ENCODE results near the gene ARAP3.

The ARAP3 gene

DNA sequence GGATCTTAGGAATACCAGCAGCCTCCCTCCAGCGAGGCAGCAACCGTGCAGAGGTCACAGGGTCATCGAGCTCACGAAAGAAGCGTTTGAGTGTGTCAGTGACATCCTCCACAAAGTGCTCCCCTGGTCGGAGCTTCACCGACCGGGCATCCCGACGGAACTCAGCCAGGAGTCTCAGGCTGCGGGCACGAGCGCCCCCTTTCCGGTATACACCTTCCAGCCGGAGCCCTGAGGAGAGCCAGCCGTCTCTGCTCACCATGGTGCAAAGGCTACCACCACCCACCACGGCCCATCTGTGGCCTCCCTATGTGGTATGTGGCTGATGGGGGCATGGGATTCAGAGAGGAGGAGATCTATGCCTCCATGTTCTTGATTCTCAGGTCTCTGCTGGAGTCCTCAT, 20.0 kb downstream of the ARAP3 start:
- no CpG with 5 or more reads among the region's 17 CpGs for WGBS (ENCODE audit: extremely low coverage, insufficient coverage, insufficient read length)
- no peak overlapping the region for H4K12ac ChIP-seq (ENCODE audit: low read depth, low read length)
- H3K4ac ChIP-seq (ENCODE audit: low read depth, low read length): no peak overlapping the region
- peaks cover 15 to 24% of the 10 kb centered on the region in 2 experiments for H3K36me3 ChIP-seq (ENCODE audit: control insufficient read depth in 1 of 2, insufficient read depth in 2 of 2, low read length in 2 of 2)
- H3K27ac ChIP-seq (ENCODE audit: low read depth, low read length): no peak overlapping the region
- no peaks in the 10 kb centered on the region for H3K79me1 ChIP-seq (ENCODE audit: low read length)
- no peak overlapping the region for H3K18ac ChIP-seq (ENCODE audit: low read length)
- no peaks in the 10 kb centered on the region for H3K79me2 ChIP-seq (ENCODE audit: control insufficient read depth, insufficient read depth, low read length, poor library complexity)
- H2BK12ac ChIP-seq (ENCODE audit: low read length): no peak overlapping the region
- H2AK5ac ChIP-seq (ENCODE audit: low read length): no peak overlapping the region
- H4K8ac ChIP-seq (ENCODE audit: low read depth, low read length): no peak overlapping the region
- DNase-seq: no peak
- H3K14ac ChIP-seq (ENCODE audit: low read length): no peak overlapping the region
- peak overlapping the region; percentile 21 for H3K9ac ChIP-seq (ENCODE audit: low read length)
- H3K23ac ChIP-seq (ENCODE audit: low read length): no peak overlapping the region
- no peak overlapping the region for H3K4me3 ChIP-seq (ENCODE audit: low read depth, low read length)
- no peaks in the 10 kb centered on the region for H3K27me3 ChIP-seq (ENCODE audit: insufficient read depth, low read length)
- no peak overlapping the region for H2BK5ac ChIP-seq (ENCODE audit: low read depth, low read length, poor library complexity)
- no peak overlapping the region for H3K4me2 ChIP-seq (ENCODE audit: low read length)
- H3K4me1 ChIP-seq (ENCODE audit: control insufficient read depth in 1 of 2, insufficient read depth in 2 of 2, low read length in 2 of 2): no peaks in the 10 kb centered on the region
- no peak overlapping the region for H4K91ac ChIP-seq (ENCODE audit: low read depth, low read length)
- H3K9me3 ChIP-seq (ENCODE audit: insufficient read depth, low read depth, low read length): peaks cover 2% of the 10 kb centered on the region
- H2BK120ac ChIP-seq (ENCODE audit: insufficient read depth, low read length, poor library complexity): no peak overlapping the region
- no peak overlapping the region for H2AFZ ChIP-seq (ENCODE audit: insufficient read depth, low read length, poor library complexity)

DNA sequence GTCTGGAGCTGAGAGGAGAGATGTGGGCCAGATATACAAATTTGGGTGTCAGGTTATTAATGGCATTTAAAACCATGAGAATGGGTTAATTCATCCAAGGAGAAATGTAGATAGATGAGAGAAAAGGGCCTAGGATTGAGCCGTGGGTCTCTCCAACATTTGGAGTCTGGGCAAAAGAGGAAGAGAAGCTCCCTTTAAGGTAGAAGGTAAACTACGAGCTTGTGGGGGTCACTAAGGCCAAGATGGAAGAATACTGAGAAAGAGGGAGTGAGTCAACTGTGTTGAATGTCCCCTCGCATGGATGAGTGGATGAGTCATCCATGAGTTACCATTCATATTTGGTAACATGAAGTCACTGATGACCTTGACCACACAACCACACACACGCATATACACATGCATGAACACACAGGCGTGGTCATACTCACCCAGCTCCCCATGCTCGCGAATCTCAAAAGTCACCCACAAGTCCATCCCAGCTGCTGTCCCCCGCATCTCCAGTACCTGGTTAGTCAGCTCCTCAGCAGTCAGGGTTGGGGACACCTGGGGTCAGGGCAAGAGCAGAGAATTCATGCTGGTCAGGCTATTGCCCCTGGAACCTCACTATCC, 24.0 kb downstream of the ARAP3 start:
- H2BK5ac ChIP-seq (ENCODE audit: low read depth, low read length, poor library complexity): no peak overlapping the region
- no peak overlapping the region for H3K18ac ChIP-seq (ENCODE audit: low read length)
- no peak overlapping the region for H2BK12ac ChIP-seq (ENCODE audit: low read length)
- no peak overlapping the region for H3K9ac ChIP-seq (ENCODE audit: low read length)
- no peak overlapping the region for H2BK120ac ChIP-seq (ENCODE audit: insufficient read depth, low read length, poor library complexity)
- H2AK5ac ChIP-seq (ENCODE audit: low read length): no peak overlapping the region
- no peaks in the 10 kb centered on the region for H3K79me1 ChIP-seq (ENCODE audit: low read length)
- H3K9me3 ChIP-seq (ENCODE audit: insufficient read depth, low read depth, low read length): peaks cover 6% of the 10 kb centered on the region
- no peak for DNase-seq
- H2AFZ ChIP-seq (ENCODE audit: insufficient read depth, low read length, poor library complexity): no peak overlapping the region
- no peak overlapping the region for H3K14ac ChIP-seq (ENCODE audit: low read length)
- H4K8ac ChIP-seq (ENCODE audit: low read depth, low read length): no peak overlapping the region
- H3K27me3 ChIP-seq (ENCODE audit: insufficient read depth, low read length): no peaks in the 10 kb centered on the region
- no peak overlapping the region for H3K4me3 ChIP-seq (ENCODE audit: low read depth, low read length)
- no peaks in the 10 kb centered on the region for H3K79me2 ChIP-seq (ENCODE audit: control insufficient read depth, insufficient read depth, low read length, poor library complexity)
- no peak overlapping the region for H3K23ac ChIP-seq (ENCODE audit: low read length)
- no peak overlapping the region for H4K12ac ChIP-seq (ENCODE audit: low read depth, low read length)
- H3K4me1 ChIP-seq (ENCODE audit: control insufficient read depth in 1 of 2, insufficient read depth in 2 of 2, low read length in 2 of 2): no peaks in the 10 kb centered on the region
- no peak overlapping the region for H3K4me2 ChIP-seq (ENCODE audit: low read length)
- H3K36me3 ChIP-seq (ENCODE audit: control insufficient read depth in 1 of 2, insufficient read depth in 2 of 2, low read length in 2 of 2): peaks cover 16 to 36% of the 10 kb centered on the region in 2 experiments
- H3K27ac ChIP-seq (ENCODE audit: low read depth, low read length): no peak overlapping the region
- no peak overlapping the region for H3K4ac ChIP-seq (ENCODE audit: low read depth, low read length)
- no peak overlapping the region for H4K91ac ChIP-seq (ENCODE audit: low read depth, low read length)
- no CpG with 5 or more reads among the region's 8 CpGs for WGBS (ENCODE audit: extremely low coverage, insufficient coverage, insufficient read length)

DNA sequence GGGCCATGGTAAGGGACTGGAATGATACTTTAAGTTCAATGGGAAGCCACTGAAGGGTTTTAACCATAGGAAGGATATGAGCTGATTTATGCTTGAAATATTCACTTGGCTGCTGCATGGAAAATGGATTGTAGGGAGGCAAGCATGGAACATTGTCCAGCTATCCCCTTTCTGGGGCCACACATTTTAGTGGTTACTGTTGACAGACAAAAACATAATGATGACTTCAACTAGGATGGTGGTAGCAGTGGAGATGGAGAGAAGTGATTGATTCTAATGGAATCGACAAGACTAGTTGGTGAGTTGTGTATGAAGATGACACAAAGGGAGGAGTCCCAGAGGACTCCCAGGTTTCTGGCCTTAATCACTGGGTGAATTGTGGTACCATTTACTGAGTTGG, 24.6 kb downstream of the ARAP3 start:
- H3K79me1 ChIP-seq (ENCODE audit: low read length): no peaks in the 10 kb centered on the region
- H4K91ac ChIP-seq (ENCODE audit: low read depth, low read length): no peak overlapping the region
- H2BK120ac ChIP-seq (ENCODE audit: insufficient read depth, low read length, poor library complexity): no peak overlapping the region
- H3K27ac ChIP-seq (ENCODE audit: low read depth, low read length): no peak overlapping the region
- H3K79me2 ChIP-seq (ENCODE audit: control insufficient read depth, insufficient read depth, low read length, poor library complexity): no peaks in the 10 kb centered on the region
- no peaks in the 10 kb centered on the region for H3K27me3 ChIP-seq (ENCODE audit: insufficient read depth, low read length)
- no peak overlapping the region for H3K23ac ChIP-seq (ENCODE audit: low read length)
- H3K4me2 ChIP-seq (ENCODE audit: low read length): no peak overlapping the region
- no peak overlapping the region for H2BK5ac ChIP-seq (ENCODE audit: low read depth, low read length, poor library complexity)
- H2AFZ ChIP-seq (ENCODE audit: insufficient read depth, low read length, poor library complexity): no peak overlapping the region
- no peak overlapping the region for H3K9ac ChIP-seq (ENCODE audit: low read length)
- no peak overlapping the region for H3K4me3 ChIP-seq (ENCODE audit: low read depth, low read length)
- no peak overlapping the region for H3K18ac ChIP-seq (ENCODE audit: low read length)
- H3K4ac ChIP-seq (ENCODE audit: low read depth, low read length): no peak overlapping the region
- H4K8ac ChIP-seq (ENCODE audit: low read depth, low read length): no peak overlapping the region
- H4K12ac ChIP-seq (ENCODE audit: low read depth, low read length): no peak overlapping the region
- peaks cover 15 to 35% of the 10 kb centered on the region in 2 experiments for H3K36me3 ChIP-seq (ENCODE audit: control insufficient read depth in 1 of 2, insufficient read depth in 2 of 2, low read length in 2 of 2)
- no peak overlapping the region for H3K14ac ChIP-seq (ENCODE audit: low read length)
- H2AK5ac ChIP-seq (ENCODE audit: low read length): no peak overlapping the region
- H3K9me3 ChIP-seq (ENCODE audit: insufficient read depth, low read depth, low read length): peaks cover 6% of the 10 kb centered on the region
- H3K4me1 ChIP-seq (ENCODE audit: control insufficient read depth in 1 of 2, insufficient read depth in 2 of 2, low read length in 2 of 2): no peaks in the 10 kb centered on the region
- H2BK12ac ChIP-seq (ENCODE audit: low read length): no peak overlapping the region
- no CpG with 5 or more reads among the region's 1 CpG for WGBS (ENCODE audit: extremely low coverage, insufficient coverage, insufficient read length)
- no peak for DNase-seq

DNA sequence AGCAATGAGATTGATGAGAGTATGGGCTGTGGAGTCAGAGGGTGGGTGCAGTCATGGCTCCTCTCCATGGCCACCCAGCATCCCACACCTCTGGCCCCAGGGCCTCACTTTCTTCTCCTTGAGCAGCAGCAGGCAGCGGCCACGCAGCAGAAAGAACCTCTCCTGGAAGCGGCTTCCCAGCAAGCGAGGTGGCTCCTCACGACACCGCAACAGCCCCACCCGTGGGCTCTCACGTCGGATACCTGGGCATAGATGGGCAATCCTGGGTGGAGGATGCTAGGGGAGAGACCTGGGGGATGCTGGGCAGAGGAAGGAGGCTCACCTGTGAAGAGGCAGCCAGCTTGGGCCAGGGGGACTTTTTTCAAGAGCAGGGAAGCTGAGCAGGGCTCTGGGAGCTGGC, 25.6 kb downstream of the ARAP3 start:
- Histone ChIP-seq H4K91ac (ENCODE audit: low read depth, low read length) (no peak overlapping the region), H3K27me3 (ENCODE audit: insufficient read depth, low read length) (no peaks in the 10 kb centered on the region), H3K18ac (ENCODE audit: low read length) (no peak overlapping the region), H2AFZ (ENCODE audit: insufficient read depth, low read length, poor library complexity) (no peak overlapping the region), H4K8ac (ENCODE audit: low read depth, low read length) (no peak overlapping the region), H3K14ac (ENCODE audit: low read length) (no peak overlapping the region), H3K9me3 (ENCODE audit: insufficient read depth, low read depth, low read length) (peaks cover 6% of the 10 kb centered on the region), H2BK12ac (ENCODE audit: low read length) (no peak overlapping the region), H4K12ac (ENCODE audit: low read depth, low read length) (no peak overlapping the region), H2AK5ac (ENCODE audit: low read length) (no peak overlapping the region), H3K9ac (ENCODE audit: low read length) (no peak overlapping the region), H2BK5ac (ENCODE audit: low read depth, low read length, poor library complexity) (no peak overlapping the region), H3K27ac (ENCODE audit: low read depth, low read length) (no peak overlapping the region), H3K4me3 (ENCODE audit: low read depth, low read length) (no peak overlapping the region), H3K4me1 (ENCODE audit: control insufficient read depth in 1 of 2, insufficient read depth in 2 of 2, low read length in 2 of 2) (peaks cover 3 to 5% of the 10 kb centered on the region in 2 experiments), H3K79me2 (ENCODE audit: control insufficient read depth, insufficient read depth, low read length, poor library complexity) (no peaks in the 10 kb centered on the region), H3K23ac (ENCODE audit: low read length) (no peak overlapping the region), H3K36me3 (ENCODE audit: control insufficient read depth in 1 of 2, insufficient read depth in 2 of 2, low read length in 2 of 2) (peaks cover 11 to 34% of the 10 kb centered on the region in 2 experiments), H3K4ac (ENCODE audit: low read depth, low read length) (no peak overlapping the region), H3K4me2 (ENCODE audit: low read length) (no peak overlapping the region), H3K79me1 (ENCODE audit: low read length) (no peaks in the 10 kb centered on the region), H2BK120ac (ENCODE audit: insufficient read depth, low read length, poor library complexity) (no peak overlapping the region)
- no CpG with 5 or more reads among the region's 9 CpGs for WGBS (ENCODE audit: extremely low coverage, insufficient coverage, insufficient read length)
- DNase-seq: no peak

Measured in trophoblast cell (in vitro differentiated cells and primary cell).